HG03095 (cell line): Measurements from ENCODE around the gene PCNX2.

Experiments used
- ATAC-seq: cut with Tn5 transposase; IDR thresholded peaks from one replicate; pipeline ENCODE4 v1.9.1; 2021; ENCODE audit warnings: moderate library complexity; ENCODE audit not compliant: unreplicated experiment

PCNX2 gene

GRCh38 chr1:233295237-233295974 lies at the start of gene PCNX2:
TSS of gene PCNX2 (minus strand) at chr1:233295725. CDS start at chr1:233295478, 247 bp downstream.
- ATAC-seq = peak; percentile 92

GRCh38 chr1:233343262-233343661 lies 47.7 kb upstream of the PCNX2 start:
- no peak for ATAC-seq

DNA sequence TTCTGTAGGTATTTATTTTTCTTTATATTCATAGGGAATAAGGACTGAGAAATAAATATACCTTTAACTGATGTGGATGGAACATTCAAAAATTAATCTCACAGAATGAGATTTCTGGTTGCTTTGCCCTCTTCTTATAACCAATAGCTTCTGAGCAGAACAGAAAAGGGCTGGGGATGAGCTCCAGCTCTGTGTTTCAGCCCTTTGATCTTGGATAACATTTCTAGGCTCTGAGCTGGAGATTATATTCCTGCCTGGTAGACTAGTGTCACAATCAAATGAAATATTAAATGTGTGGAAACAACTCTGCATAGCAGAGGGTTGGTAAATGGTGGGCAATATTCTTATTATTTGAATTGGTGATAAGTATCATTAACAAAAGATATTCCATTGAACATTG lies 46.6 kb upstream of the PCNX2 start:
- ATAC-seq = no peak

- ATAC-seq = no peak
Observed at GRCh38 chr1:233340966-233341516, 45.5 kb upstream of the PCNX2 start.

- no peak for ATAC-seq
Observed at GRCh38 chr1:233340031-233340555, 44.6 kb upstream of the PCNX2 start.

GRCh38 chr1:233338102-233338501 lies 42.6 kb upstream of the PCNX2 start:
- no peak for ATAC-seq

DNA sequence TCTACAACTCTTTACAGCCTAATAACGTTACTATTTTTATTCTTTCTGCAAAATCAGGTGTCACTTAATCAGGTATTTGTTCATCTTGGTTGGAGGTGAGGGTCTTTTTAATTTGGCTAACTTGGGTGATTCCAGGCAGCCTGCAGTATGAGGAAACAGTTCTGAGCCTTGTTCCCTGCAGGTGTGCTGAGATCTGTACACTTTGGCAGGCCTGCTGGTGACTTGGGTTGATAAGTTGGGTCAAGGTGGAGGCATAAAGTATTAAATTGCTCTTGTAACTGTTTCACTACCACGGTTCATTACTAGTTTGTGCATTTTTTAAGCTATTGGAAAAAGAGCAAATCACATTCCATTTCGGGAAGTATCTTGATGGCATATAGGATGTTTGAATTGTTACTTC lies 42.0 kb upstream of the PCNX2 start:
- ATAC-seq = no peak

GRCh38 chr1:233336554-233337456 lies 41.3 kb upstream of the PCNX2 start:
- ATAC-seq = no peak

- ATAC-seq = no peak
Observed at GRCh38 chr1:233334092-233334491, 38.6 kb upstream of the PCNX2 start.

DNA sequence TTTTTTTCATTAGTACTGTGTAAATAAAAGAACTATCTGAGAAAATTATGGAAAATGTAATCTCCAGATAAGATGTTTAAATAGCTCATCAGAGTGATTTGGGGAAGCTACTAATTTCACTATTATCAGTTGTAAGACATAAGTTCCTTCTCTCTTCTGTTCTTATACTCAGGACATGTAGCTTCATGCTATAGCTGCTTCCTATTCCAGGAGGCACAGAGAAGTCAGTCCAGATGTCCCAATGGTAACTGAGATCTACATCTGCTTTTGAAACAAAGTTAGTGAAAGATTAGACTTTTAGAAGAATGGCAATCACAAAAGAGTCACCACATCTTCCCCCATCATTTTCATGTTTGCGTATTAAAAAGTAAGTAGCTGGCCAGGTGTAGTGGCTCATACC lies 37.6 kb upstream of the PCNX2 start:
- no peak for ATAC-seq

DNA sequence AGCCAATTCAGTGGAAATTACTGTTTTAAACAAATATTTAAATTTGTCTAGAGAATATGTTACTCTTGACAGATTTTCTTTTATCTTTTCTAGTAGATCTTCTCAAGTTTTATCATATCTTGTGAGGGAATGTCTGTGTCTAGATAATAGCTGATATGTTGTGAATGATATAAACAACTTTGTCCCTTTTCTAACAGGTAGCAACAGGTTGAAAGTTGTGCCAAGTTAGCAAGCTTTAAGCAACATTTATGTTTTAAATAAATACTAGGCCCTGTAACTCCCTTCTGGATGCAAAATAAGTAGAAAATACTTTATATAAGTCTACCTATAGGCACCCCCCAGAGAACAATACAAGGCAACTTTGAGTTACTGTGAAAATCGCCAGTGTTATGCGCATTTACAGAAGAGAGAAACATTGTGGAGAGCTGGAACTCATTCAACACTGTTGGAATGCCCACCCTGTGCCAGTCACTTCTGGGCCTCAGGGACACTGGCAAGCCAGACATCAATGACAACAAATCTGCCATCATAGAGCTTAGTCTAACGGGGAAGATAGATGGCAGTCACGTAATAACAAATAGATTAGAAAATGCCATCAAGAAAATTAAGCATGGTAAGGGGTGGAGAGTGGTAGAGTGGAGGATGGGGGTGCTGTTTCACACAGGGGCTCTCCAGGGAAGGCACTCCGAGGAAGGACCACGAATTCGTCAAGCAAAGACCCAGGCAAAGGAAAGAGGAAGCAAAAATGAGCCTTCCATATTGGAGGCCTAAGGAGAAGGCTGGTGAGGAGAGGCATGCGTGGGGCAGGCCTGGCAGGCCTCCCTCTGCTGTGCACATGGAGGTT lies 36.4 kb upstream of the PCNX2 start:
- no peak for ATAC-seq

GRCh38 chr1:233328142-233328921 lies 32.8 kb upstream of the PCNX2 start:
- peak; percentile 25 for ATAC-seq

DNA sequence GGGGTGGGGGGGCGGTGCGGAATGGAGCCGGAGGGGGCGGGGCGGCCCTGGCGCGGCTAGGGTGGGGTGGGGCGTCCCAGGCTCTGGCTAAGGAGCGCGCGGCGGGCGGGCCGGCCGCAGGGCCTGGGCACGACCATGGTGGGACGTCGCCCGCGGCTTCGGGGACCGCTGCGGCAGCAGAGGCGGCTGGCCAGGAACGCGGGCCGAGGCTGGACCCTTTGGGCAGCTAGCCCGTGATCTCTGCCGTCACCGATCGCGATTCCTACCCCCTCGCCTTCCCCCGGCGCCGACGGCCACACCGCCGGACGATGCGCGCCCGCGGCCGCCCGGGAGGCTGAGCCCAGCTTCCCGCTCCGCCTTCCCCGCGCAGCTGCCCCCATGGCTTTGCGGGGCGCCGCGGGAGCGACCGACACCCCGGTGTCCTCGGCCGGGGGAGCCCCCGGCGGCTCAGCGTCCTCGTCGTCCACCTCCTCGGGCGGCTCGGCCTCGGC lies 32.2 kb upstream of the PCNX2 start, which contains the start of gene MAP3K21:
TSS of gene MAP3K21 (plus strand) at position 74 of the 491 bp plus-strand sequence. CDS start at position 379, 305 bp downstream.
- peak; percentile 44 for ATAC-seq

DNA sequence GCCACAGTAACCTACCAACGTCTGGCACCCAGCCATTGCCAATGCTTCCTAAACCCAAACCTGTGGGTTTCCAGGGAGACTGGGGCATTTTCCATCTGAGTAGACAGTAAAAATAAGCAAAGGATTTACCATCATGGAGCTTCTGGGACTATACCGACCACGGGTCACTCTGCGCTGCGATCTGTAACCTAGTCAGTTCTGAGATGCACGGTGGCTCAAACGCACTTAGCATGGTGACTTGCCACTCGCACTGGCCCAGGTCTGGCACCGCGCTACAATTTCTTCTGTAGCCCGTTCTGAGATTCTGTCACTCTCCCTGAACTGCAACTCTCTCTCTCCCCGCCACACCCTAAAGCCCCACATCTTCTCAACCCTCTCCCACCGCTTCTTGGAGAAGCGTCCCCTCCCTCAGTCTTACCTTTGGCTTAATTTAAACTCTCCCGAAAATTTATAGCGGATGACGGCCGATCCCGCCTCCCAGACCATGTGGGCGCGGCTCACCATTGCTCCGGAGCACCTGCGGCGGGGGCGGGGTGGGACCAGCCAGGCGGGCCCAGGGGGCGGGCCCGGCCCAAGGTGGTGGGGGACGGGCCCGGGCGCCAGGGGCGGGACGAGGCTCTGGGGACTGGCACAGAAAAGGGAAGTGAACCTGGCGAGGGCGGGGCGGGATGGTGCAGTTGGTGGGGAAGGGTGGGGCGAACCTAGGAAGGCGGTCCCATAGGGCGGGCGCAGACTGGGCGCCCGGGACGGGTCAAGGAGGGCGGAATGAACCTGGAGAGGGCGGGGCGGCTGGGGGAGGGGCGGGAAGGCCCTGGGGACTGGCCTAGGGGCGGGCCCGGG lies 31.5 kb upstream of the PCNX2 start:
- peak; percentile 93 for ATAC-seq

GRCh38 chr1:233326319-233326718 lies 30.8 kb upstream of the PCNX2 start:
- no peak for ATAC-seq

DNA sequence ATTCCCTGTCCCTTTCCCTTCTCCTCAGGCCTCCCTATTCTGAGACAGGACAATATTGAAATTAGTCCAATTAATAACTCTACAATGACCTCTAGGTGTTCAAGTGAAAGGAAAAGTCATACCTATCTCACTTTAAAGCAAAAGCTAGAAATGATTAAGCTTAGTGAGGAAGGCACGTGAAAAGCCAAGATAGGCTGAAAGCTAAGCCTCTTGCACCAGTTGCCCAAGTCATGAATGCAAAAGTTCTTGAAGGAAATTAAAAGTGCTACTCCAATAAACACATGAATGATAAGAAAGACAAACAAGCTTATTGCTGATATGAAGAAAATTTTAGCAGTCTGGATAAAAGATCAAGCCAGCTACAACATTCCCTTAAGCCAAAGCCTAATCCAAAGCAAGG lies 28.2 kb upstream of the PCNX2 start:
- no peak for ATAC-seq

GRCh38 chr1:233320023-233320422 lies 24.5 kb upstream of the PCNX2 start:
- no peak for ATAC-seq

- ATAC-seq = no peak
Observed at GRCh38 chr1:233319272-233319671, 23.7 kb upstream of the PCNX2 start.

DNA sequence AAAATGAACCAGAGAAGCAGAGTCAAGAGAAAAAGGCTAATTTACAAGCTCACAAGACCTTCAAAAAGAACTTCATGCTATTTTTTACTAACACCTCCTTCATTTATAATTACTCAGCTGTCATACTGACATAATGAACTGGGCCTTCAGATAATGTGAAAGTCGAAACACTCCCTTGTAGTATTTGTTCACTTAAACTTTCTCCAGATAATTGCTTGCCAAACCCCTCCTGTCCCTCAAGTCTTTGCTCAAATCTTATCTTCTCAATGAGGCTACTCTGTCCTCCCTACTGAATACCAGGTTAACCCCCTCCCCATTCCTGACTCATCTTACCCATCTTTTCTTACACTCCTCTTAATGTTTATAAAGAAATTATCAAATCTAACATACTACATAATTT lies 20.9 kb upstream of the PCNX2 start:
- ATAC-seq = no peak
